OCI-LY7 (cell line): ENCODE results near the gene CLDN19.

Experiments used
- CTCF ChIP-seq: fragments of 200-600 bp; sonication (generic); conservative IDR thresholded peaks from 2 replicates; pipeline ENCODE4 v1.5.1; 2014; ENCODE audit warnings: mild to moderate bottlenecking, antibody characterized with exemption, low read length, moderate library complexity, mixed read lengths
- EZH2phosphoT487 ChIP-seq: fragments of 200-600 bp; sonication (generic); IDR thresholded peaks from 2 replicates; pipeline ENCODE4 v1.6.1; 2018; ENCODE audit warnings: low read depth, borderline replicate concordance, mild to moderate bottlenecking, mixed run types, antibody characterized with exemption, low read length, moderate library complexity, mixed read lengths

DNA sequence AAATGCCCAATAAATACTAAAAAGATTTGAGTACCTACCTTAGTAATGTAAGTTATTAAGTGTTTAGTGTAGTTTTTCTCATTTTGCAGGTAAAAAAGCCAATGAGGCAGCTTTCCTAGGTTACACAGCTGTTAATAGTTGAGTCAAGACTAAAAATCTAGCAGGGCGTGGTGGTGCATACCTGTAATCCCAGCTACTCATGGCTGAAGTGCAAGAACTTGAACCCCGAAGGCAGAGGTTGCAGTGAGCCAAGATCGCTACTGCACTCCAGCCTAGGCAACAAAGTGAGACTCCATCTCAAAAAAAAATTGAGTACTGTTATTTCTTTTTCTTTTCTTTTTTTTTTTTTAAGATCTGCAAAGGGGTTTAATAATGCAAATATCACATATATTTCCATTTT is 50.1 kb downstream of the CLDN19 start:
- no peak for TF ChIP-seq CTCF
- TF ChIP-seq EZH2phosphoT487, result no peak
